GM21529 (cell line): Measurements from ENCODE around the gene PCDHGB3.
A peak's percentile ranks its signal among the peaks of the same experiment; 100 is the strongest.

Experiments used
- ATAC-seq: cut with Tn5 transposase; IDR thresholded peaks from one replicate; pipeline ENCODE4 v1.9.1; 2021; ENCODE audit not compliant: unreplicated experiment

Gene PCDHGB3

GRCh38 chr5:141417494-141418172, 47.6 kb downstream of the PCDHGB3 start, which contains the start of gene PCDHGB7:
Gene PCDHGB7, plus strand, starts transcription at chr5:141417677. Its CDS starts 183 bp downstream, at chr5:141417860.
- peak; percentile 73 for ATAC-seq

- no peak for ATAC-seq
Measured at GRCh38 chr5:141419074-141419880, 49.2 kb downstream of the PCDHGB3 start.

- ATAC-seq: no peak
Measured at GRCh38 chr5:141420855-141421488, 50.9 kb downstream of the PCDHGB3 start, which contains the start of gene PCDHGA11. Gene PCDHGA11, plus strand, starts transcription at chr5:141421051. Its CDS starts 177 bp downstream, at chr5:141421228.

GRCh38 chr5:141421489-141421855, 51.4 kb downstream of the PCDHGB3 start:
- no peak for ATAC-seq
